Activated naive CD8-positive, alpha-beta T cell treated with anti-CD3 and anti-CD28 coated beads, Interleukin-2, amount 50 U/mL, for 16 hours (primary cell): ENCODE data around the gene PDLIM5.

ENCODE experiments used
- DNase-seq: peaks from one replicate; pipeline ENCODE4 v3.0.0-alpha.2; 2020; ENCODE audit warnings: low read depth, low spot score

PDLIM5 gene

GRCh38 chr4:94695384-94695783, 243.6 kb downstream of the PDLIM5 start:
- DNase-seq = no peak

GRCh38 chr4:94698187-94698586, 246.4 kb downstream of the PDLIM5 start:
- no peak for DNase-seq

GRCh38 chr4:94700298-94700697, 248.6 kb downstream of the PDLIM5 start:
- no peak for DNase-seq

GRCh38 chr4:94701631-94702300, 250.0 kb downstream of the PDLIM5 start:
- DNase-seq = no peak

- DNase-seq = no peak
Observed at GRCh38 chr4:94711635-94712034, 259.9 kb downstream of the PDLIM5 start.

GRCh38 chr4:94714365-94715160, 262.8 kb downstream of the PDLIM5 start:
- DNase-seq = no peak

GRCh38 chr4:94715726-94716125, 264.0 kb downstream of the PDLIM5 start:
- no peak for DNase-seq
